ENCODE results near the gene KLK10. TPM values are rescaled to one million over a fixed set of nuclear protein-coding genes. Genes with fewer than 3 reads are reported as not detected.

Gene KLK10
- total RNA-seq, 1 experiment from 2014 or later: 28.0 TPM

DNA sequence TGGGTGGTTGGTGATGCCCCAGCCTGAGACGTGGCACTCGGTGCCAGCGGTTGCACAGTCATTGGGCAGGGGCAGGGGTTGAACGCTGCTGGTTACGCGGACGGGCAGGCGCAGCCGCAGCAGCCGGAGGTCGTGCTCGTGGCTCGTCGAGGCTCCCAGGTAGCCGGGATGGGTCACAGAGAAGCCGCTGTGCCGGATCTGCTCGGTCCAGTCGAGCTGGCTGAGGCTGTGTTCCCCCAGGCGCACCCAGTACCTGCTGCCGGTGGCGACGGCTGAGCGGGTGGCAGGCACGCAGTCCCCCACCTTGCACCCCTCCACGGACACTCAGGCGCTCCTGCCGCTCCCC lies 12.3 kb upstream of the KLK10 start:
- no peak overlapping the region for H3K27ac ChIP-seq
- POLR2A ChIA-PET (ENCODE audit: unreplicated experiment): no interaction called here
- no peaks in the 10 kb centered on the region for H3F3A ChIP-seq (ENCODE audit: insufficient read depth, low read depth)
- H3K4me3 ChIP-seq: no peak overlapping the region
- no peaks in the 10 kb centered on the region for H3K79me2 ChIP-seq (ENCODE audit: low read depth)
- TF ChIP-seq EZH2 (IDR thresholded peaks at IDR 0.05; ENCODE audit: low read depth) (no peak), CTCF (conservative IDR thresholded peaks at IDR 0.05) (no peak)
- H4K20me1 ChIP-seq (ENCODE audit: insufficient read depth): no peaks in the 10 kb centered on the region
- no peaks in the 10 kb centered on the region for H3K9me3 ChIP-seq (ENCODE audit: insufficient read depth, low read depth)
- BruUV-seq (replicated peaks): no TSS peak
- intact Hi-C loops (cut with micrococcal nuclease; ENCODE audit: unreplicated experiment): no loop called here
- no peaks in the 10 kb centered on the region for H3K4me1 ChIP-seq (replicated peaks; ENCODE audit: insufficient read depth)
- H3K9me2 ChIP-seq (ENCODE audit: insufficient read depth): no peaks in the 10 kb centered on the region
- CTCF ChIA-PET: no interaction called here
- H2AFZ ChIP-seq: no peak overlapping the region
- no peak overlapping the region for H3K4me2 ChIP-seq
- peak in 1 of 2 experiments; percentile 3 for DNase-seq
- H3K36me3 ChIP-seq (ENCODE audit: low read depth): no peaks in the 10 kb centered on the region
- H3K27me3 ChIP-seq (ENCODE audit: insufficient read depth, low read depth): 0 out of 2 replicates have a peak, but pooled peaks cover 8% of the 10 kb centered on the region

GRCh38 chr19:51031220-51031879 lies 11.8 kb upstream of the KLK10 start:
- H3K9me3 ChIP-seq (ENCODE audit: insufficient read depth, low read depth): no peaks in the 10 kb centered on the region
- H2AFZ ChIP-seq: no peak overlapping the region
- intact Hi-C loops (cut with micrococcal nuclease; ENCODE audit: unreplicated experiment): no loop called here
- no peaks in the 10 kb centered on the region for H4K20me1 ChIP-seq (ENCODE audit: insufficient read depth)
- ChIA-PET CTCF (no interaction called here), POLR2A (ENCODE audit: unreplicated experiment) (no interaction called here)
- H3K27ac ChIP-seq: no peak overlapping the region
- BruUV-seq (replicated peaks): no TSS peak
- no peaks in the 10 kb centered on the region for H3K9me2 ChIP-seq (ENCODE audit: insufficient read depth)
- H3K4me2 ChIP-seq: no peak overlapping the region
- TF ChIP-seq CTCF (conservative IDR thresholded peaks at IDR 0.05) (no peak), EZH2 (IDR thresholded peaks at IDR 0.05; ENCODE audit: low read depth) (no peak)
- H3K4me3 ChIP-seq: no peak overlapping the region
- H3K4me1 ChIP-seq (replicated peaks; ENCODE audit: insufficient read depth): no peaks in the 10 kb centered on the region
- peak in 1 of 2 experiments; percentile 6 for DNase-seq
- 0 out of 2 replicates have a peak, but pooled peaks cover 8% of the 10 kb centered on the region for H3K27me3 ChIP-seq (ENCODE audit: insufficient read depth, low read depth)
- no peaks in the 10 kb centered on the region for H3K36me3 ChIP-seq (ENCODE audit: low read depth)
- H3F3A ChIP-seq (ENCODE audit: insufficient read depth, low read depth): no peaks in the 10 kb centered on the region
- no peaks in the 10 kb centered on the region for H3K79me2 ChIP-seq (ENCODE audit: low read depth)

DNA sequence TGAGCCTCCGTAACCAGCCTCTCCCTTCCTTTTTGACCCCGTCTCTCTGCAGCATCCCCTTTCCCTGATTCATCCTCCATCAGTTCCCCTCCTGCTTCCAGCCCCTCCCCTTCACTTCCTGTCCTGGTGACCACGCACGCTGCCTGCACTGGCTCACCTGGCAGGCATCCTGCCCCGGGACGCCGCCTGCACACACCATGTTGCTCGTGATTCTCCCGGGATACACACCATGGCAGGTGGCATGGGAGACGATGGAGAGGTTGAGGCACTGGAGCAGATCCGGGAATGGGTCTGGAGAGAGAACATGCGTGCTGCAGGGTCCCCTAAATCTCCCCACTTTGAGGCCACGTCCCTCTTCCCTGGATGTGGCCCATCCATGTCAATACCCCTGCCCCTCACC lies 11.1 kb upstream of the KLK10 start:
- POLR2A ChIA-PET (ENCODE audit: unreplicated experiment): no interaction called here
- H3K27me3 ChIP-seq (ENCODE audit: insufficient read depth, low read depth): 0 out of 2 replicates have a peak, but pooled peaks cover 11% of the 10 kb centered on the region
- no peaks in the 10 kb centered on the region for H3K4me1 ChIP-seq (replicated peaks; ENCODE audit: insufficient read depth)
- CTCF ChIA-PET: no interaction called here
- H3K4me2 ChIP-seq: no peak overlapping the region
- H3K36me3 ChIP-seq (ENCODE audit: low read depth): no peaks in the 10 kb centered on the region
- H3K4me3 ChIP-seq: no peak overlapping the region
- H3K79me2 ChIP-seq (ENCODE audit: low read depth): no peaks in the 10 kb centered on the region
- no peak overlapping the region for H3K27ac ChIP-seq
- no TSS peak for BruUV-seq (replicated peaks)
- peak in 1 of 2 experiments; percentile 13 for DNase-seq
- no peaks in the 10 kb centered on the region for H3K9me3 ChIP-seq (ENCODE audit: insufficient read depth, low read depth)
- no peaks in the 10 kb centered on the region for H3K9me2 ChIP-seq (ENCODE audit: insufficient read depth)
- no peaks in the 10 kb centered on the region for H4K20me1 ChIP-seq (ENCODE audit: insufficient read depth)
- no peak overlapping the region for H2AFZ ChIP-seq
- TF ChIP-seq CTCF (conservative IDR thresholded peaks at IDR 0.05) (no peak), EZH2 (IDR thresholded peaks at IDR 0.05; ENCODE audit: low read depth) (no peak)
- H3F3A ChIP-seq (ENCODE audit: insufficient read depth, low read depth): no peaks in the 10 kb centered on the region; the same call in 1 of the 2 replicates
- intact Hi-C loops (cut with micrococcal nuclease; ENCODE audit: unreplicated experiment): no loop called here

All from PC-9 (cell line).